PFSK-1 (cell line): ENCODE results near the gene CRB2.

Source experiments
- FOXP2 ChIP-seq: optimal IDR thresholded peaks from 2 replicates; pipeline ENCODE3; 2011; ENCODE audit warnings: borderline replicate concordance, control low read depth, inconsistent platforms; ENCODE audit not compliant: insufficient read depth; ENCODE audit errors: extremely low read length, extremely low read depth
- POLR2AphosphoS5 ChIP-seq: IDR thresholded peaks from 2 replicates; pipeline ENCODE4 v1.6.1; 2012; ENCODE audit warnings: low read depth, mild to moderate bottlenecking, control low read depth, low read length, moderate library complexity
- REST ChIP-seq, 2 experiments: IDR thresholded peaks; 2 replicates each; pipeline versions ENCODE4 v1.6.1 to v1.8.0; 2011 to 2012; ENCODE audit warnings: low read depth in 2 of 2, low read length in 2 of 2, control low read depth in 1 of 2, inconsistent platforms in 1 of 2, mild to moderate bottlenecking in 1 of 2, moderate library complexity in 1 of 2; ENCODE audit not compliant: insufficient read depth in 1 of 2
- SIN3A ChIP-seq: IDR thresholded peaks from 2 replicates; pipeline ENCODE4 v1.6.1; 2012; ENCODE audit warnings: mild to moderate bottlenecking, low read length, moderate library complexity, borderline replicate concordance; ENCODE audit not compliant: insufficient read depth
- TAF1 ChIP-seq: IDR thresholded peaks from 2 replicates; pipeline ENCODE4 v1.6.1; 2012; ENCODE audit warnings: low read length, control low read depth, borderline replicate concordance; ENCODE audit not compliant: insufficient read depth

Gene CRB2

GRCh38 chr9:123418506-123418905 lies 62.5 kb downstream of the CRB2 start:
- TF ChIP-seq REST (IDR thresholded peaks at IDR 0.05; ENCODE audit: insufficient read depth in 1 of 2, low read depth in 2 of 2, low read length in 2 of 2) = no peak

DNA sequence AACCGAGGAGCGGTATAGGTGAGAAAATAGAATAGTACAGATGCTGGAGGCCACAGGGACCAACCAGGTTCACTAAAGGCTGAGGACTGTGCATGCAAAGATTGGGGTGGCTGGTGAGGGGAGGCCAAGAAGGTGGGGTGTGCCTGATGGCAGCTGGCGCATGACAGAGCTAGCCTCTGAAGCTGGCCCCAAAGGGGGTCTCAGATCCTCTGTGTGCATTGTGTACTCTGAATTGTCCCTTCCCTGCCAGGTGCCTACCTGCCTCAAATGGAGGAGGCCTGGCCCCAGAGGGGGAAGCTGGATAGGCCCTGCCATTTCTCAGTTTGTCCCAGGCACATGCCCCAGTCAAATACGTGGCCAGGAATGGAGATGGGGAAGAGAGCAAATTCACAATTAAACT lies 63.1 kb downstream of the CRB2 start:
- TF ChIP-seq POLR2AphosphoS5 (no peak), REST (IDR thresholded peaks at IDR 0.05; ENCODE audit: insufficient read depth in 1 of 2, low read depth in 2 of 2, low read length in 2 of 2) (no peak), FOXP2 (no peak), TAF1 (no peak), SIN3A (no peak)

- no peak for TF ChIP-seq REST (IDR thresholded peaks at IDR 0.05; ENCODE audit: insufficient read depth in 1 of 2, low read depth in 2 of 2, low read length in 2 of 2)
- no peak for TF ChIP-seq FOXP2
- no peak for TF ChIP-seq POLR2AphosphoS5
- TF ChIP-seq SIN3A = no peak
- no peak for TF ChIP-seq TAF1
These were observed 64.0 kb downstream of the CRB2 start for GRCh38 chr9:123419721-123420591.

GRCh38 chr9:123420592-123421111 lies 64.7 kb downstream of the CRB2 start:
- TF ChIP-seq REST (IDR thresholded peaks at IDR 0.05; ENCODE audit: insufficient read depth in 1 of 2, low read depth in 2 of 2, low read length in 2 of 2) (no peak), FOXP2 (no peak), TAF1 (no peak), POLR2AphosphoS5 (no peak), SIN3A (no peak)

- TF ChIP-seq SIN3A (no peak), FOXP2 (no peak), REST (IDR thresholded peaks at IDR 0.05; ENCODE audit: insufficient read depth in 1 of 2, low read depth in 2 of 2, low read length in 2 of 2) (no peak), TAF1 (no peak), POLR2AphosphoS5 (no peak)
These were observed 65.2 kb downstream of the CRB2 start for GRCh38 chr9:123421186-123421585.
